CD8-positive, alpha-beta memory T cell (primary cell): ENCODE measurements around the gene COQ7. TPM values are rescaled to one million over a fixed set of nuclear protein-coding genes. Genes with fewer than 3 reads are reported as not detected.

Experiments
- CTCF ChIA-PET: fragments of 350-600 bp; sonication (Branson Sonifier 250); formaldehyde crosslinking; loops from one replicate; lab custom pipeline; 2021; ENCODE audit warnings: antibody characterized with exemption; lab: Charles Lee
- POLR2A ChIA-PET: fragments of 350-600 bp; sonication (Branson Sonifier 250); formaldehyde crosslinking; loops from one replicate; lab custom pipeline; 2021; ENCODE audit warnings: antibody characterized with exemption; lab: Charles Lee
- DNase-seq, 5 donors: peaks; one replicate each; pipeline versions ENCODE4 v3.0.0 to v3.0.0-alpha.2; 2020 to 2022; ENCODE audit warnings: mixed read lengths in 1 of 5
- H3K27ac ChIP-seq: one replicate; pipeline ENCODE4 v1.7.0; 2013; ENCODE audit warnings: low read depth, mild to moderate bottlenecking, low read length, moderate library complexity
- H3K27me3 ChIP-seq: 2 replicates; pipeline ENCODE4 v1.7.0; 2013; ENCODE audit warnings: low read length, mild to moderate bottlenecking; ENCODE audit not compliant: insufficient read depth, poor library complexity, severe bottlenecking
- H3K36me3 ChIP-seq: 2 replicates; pipeline ENCODE4 v1.7.0; 2013; ENCODE audit warnings: mild to moderate bottlenecking, low read length, moderate library complexity; ENCODE audit not compliant: insufficient read depth
- H3K4me1 ChIP-seq: 2 replicates; pipeline ENCODE4 v1.7.0; 2013; ENCODE audit warnings: mild to moderate bottlenecking, low read length, moderate library complexity; ENCODE audit not compliant: insufficient read depth
- H3K4me3 ChIP-seq: 2 replicates; pipeline ENCODE4 v1.7.0; 2013; ENCODE audit warnings: mild to moderate bottlenecking, low read length
- H3K9me3 ChIP-seq: 2 replicates; pipeline ENCODE4 v1.7.0; 2013; ENCODE audit warnings: mild to moderate bottlenecking, low read length
- H3K27ac Mint-ChIP-seq, 8 donors: one replicate each; pipeline ENCODE4 v1.8.0; 2020 to 2021; ENCODE audit warnings: mixed read lengths in 8 of 8, mild to moderate bottlenecking in 6 of 8, inconsistent platforms in 3 of 8, moderate library complexity in 3 of 8
- H3K27me3 Mint-ChIP-seq, 2 donors: one replicate each; pipeline ENCODE4 v1.8.0; 2020 to 2021; ENCODE audit warnings: mixed read lengths in 2 of 2, mild to moderate bottlenecking in 1 of 2, moderate library complexity in 1 of 2
- H3K36me3 Mint-ChIP-seq, 3 donors: one replicate each; pipeline ENCODE4 v1.8.0; 2020 to 2021; ENCODE audit warnings: mixed read lengths in 3 of 3, inconsistent platforms in 1 of 3, mild to moderate bottlenecking in 1 of 3
- H3K4me1 Mint-ChIP-seq, 3 donors: one replicate each; pipeline ENCODE4 v1.8.0; 2020 to 2021; ENCODE audit warnings: mixed read lengths in 3 of 3, inconsistent platforms in 1 of 3, mild to moderate bottlenecking in 1 of 3
- H3K4me3 Mint-ChIP-seq, 7 donors: one replicate each; pipeline ENCODE4 v1.8.0; 2020 to 2021; ENCODE audit warnings: mixed read lengths in 7 of 7, mild to moderate bottlenecking in 6 of 7, moderate library complexity in 4 of 7, inconsistent platforms in 2 of 7
- H3K9me3 Mint-ChIP-seq, 5 donors: one replicate each; pipeline ENCODE4 v1.8.0; 2020 to 2022; ENCODE audit warnings: mixed read lengths in 5 of 5, mild to moderate bottlenecking in 3 of 5, moderate library complexity in 2 of 5, inconsistent platforms in 1 of 5
- polyA plus RNA-seq: library from polyadenylated mRNA; unstranded; fragments of 300-500 nt; fragmentation: Illumina TruSeq; gene quantifications from one replicate; pipeline ENCODE4 v1.2.3, GENCODE V29; 2021
- total RNA-seq, 2 experiments: library from RNA; stranded (reverse); gene quantifications; one replicate each; pipeline ENCODE4 v1.2.3, GENCODE V29; 2021

Gene COQ7
- total and polyA plus RNA-seq, 3 experiments from 2014 or later = 13.2 to 22.4 (median 22.4) TPM

DNA sequence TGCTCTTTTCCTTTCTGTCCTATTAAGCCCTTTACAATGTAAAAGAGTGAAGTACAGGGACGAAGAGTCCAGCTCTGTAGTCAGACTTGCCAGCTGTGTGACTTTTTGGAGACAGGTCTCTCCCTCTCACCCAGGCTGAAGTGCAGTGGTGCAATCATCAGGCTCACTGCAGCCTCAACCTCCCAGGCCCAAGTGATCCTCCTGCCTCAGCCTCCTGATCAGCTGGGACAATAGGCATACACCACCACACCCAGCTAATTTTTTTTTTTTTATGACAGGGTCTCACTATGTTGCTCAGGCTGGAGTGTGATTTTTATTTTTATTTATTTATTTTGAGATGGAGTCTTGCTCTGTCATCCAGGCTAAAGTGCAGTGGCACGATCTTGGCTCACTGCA, 39.2 kb downstream of the COQ7 start:
- H3K27ac ChIP-seq = no peak overlapping the region
- H3K4me1 Mint-ChIP-seq = no peaks in the 10 kb centered on the region
- no peak overlapping the region for H3K27ac Mint-ChIP-seq
- no peaks in the 10 kb centered on the region for H3K36me3 Mint-ChIP-seq
- H3K4me3 ChIP-seq = no peak overlapping the region
- H3K27me3 Mint-ChIP-seq = peaks cover 5 to 19% of the 10 kb centered on the region in 2 donors
- H3K4me1 ChIP-seq = no peaks in the 10 kb centered on the region
- H3K27me3 ChIP-seq = no peaks in the 10 kb centered on the region
- POLR2A ChIA-PET = no interaction called here
- CTCF ChIA-PET = no interaction called here
- H3K36me3 ChIP-seq = no peaks in the 10 kb centered on the region
- no peaks in the 10 kb centered on the region for H3K9me3 ChIP-seq
- H3K4me3 Mint-ChIP-seq = no peak overlapping the region
- no peak for DNase-seq
- no peaks in the 10 kb centered on the region for H3K9me3 Mint-ChIP-seq

DNA sequence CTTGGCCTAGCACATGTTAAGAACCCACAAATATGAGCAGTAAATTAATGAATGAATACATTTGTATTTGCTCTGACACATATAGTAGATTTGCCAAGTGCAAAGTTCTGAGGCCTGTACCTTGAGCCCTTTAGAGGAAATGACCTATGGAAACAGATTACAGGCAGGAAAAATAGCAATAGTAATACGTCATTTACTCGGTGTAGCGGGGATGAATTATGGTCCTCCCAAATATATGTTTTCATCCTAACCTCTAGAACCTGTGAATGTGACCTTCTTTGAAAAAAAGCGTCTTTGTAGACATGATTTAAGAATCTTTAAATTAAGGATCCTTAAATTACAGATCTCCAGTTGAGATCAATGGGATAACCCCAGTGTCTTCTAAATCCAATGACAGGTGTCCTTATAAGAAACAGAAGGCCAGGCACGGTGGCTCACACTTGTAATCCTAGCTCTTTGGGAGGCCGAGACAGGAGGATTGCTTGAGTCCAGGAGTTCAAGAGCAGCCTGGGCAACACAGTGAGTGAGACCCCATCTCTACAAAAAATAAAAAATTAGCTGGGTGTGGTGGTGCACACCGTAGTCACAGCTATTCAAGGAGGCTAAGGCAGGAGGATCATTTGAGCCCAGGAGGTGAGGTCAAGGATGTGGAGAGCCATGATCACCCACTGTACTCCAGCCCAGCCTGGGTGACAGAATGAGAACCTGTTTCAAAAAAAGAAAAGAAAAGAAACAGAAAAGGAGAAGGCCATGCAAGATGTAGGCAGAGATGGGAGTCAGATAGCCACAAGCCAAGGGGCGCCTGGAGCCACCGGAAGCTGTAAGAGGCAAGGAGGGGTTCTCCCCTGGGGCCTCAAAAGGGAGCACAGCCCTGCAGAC, 41.2 kb downstream of the COQ7 start:
- Mint-ChIP-seq H3K27me3 (peaks cover 5 to 35% of the 10 kb centered on the region in 2 donors), H3K27ac (no peak overlapping the region), H3K36me3 (no peaks in the 10 kb centered on the region), H3K4me3 (no peak overlapping the region), H3K4me1 (peaks cover 0 to 4% (median 1%) of the 10 kb centered on the region in 3 donors), H3K9me3 (no peaks in the 10 kb centered on the region)
- ChIA-PET POLR2A (no interaction called here), CTCF (interaction anchor here (1.1 kb wide), 1 partner anchor 23 kb away, joined by 3 read pairs; no protein-coding TSS in a partner anchor)
- H3K36me3 ChIP-seq = no peaks in the 10 kb centered on the region
- no peak overlapping the region for H3K4me3 ChIP-seq
- H3K9me3 ChIP-seq = no peaks in the 10 kb centered on the region
- no peaks in the 10 kb centered on the region for H3K4me1 ChIP-seq
- DNase-seq = no peak
- no peak overlapping the region for H3K27ac ChIP-seq
- no peaks in the 10 kb centered on the region for H3K27me3 ChIP-seq

DNA sequence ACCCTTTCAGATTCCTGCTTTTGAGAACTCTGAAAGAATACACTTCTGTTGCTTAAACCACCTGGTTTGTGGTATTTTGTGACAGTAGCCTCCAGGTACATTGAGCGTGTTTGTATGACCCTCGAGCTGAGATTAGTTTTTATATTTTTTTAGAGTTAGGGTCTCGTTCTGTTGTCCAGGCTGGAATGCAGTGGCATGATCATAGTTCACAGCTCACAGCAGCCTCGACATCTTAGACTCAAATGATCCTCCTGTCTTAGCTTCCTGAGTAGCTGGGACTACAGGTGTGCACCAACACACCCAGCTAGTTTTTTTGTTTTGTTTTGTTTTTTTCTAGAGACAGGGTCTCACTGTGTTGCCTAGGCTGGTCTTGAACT, 41.9 kb downstream of the COQ7 start:
- Mint-ChIP-seq H3K4me1 (peaks cover 0 to 4% (median 1%) of the 10 kb centered on the region in 3 donors), H3K27ac (no peak overlapping the region), H3K27me3 (peaks cover 5 to 35% of the 10 kb centered on the region in 2 donors), H3K36me3 (no peaks in the 10 kb centered on the region), H3K9me3 (no peaks in the 10 kb centered on the region), H3K4me3 (no peak overlapping the region)
- POLR2A ChIA-PET = no interaction called here
- no peak for DNase-seq
- no peaks in the 10 kb centered on the region for H3K9me3 ChIP-seq
- H3K27ac ChIP-seq = no peak overlapping the region
- CTCF ChIA-PET = no interaction called here
- H3K4me1 ChIP-seq = no peaks in the 10 kb centered on the region
- H3K4me3 ChIP-seq = no peak overlapping the region
- H3K27me3 ChIP-seq = no peaks in the 10 kb centered on the region
- H3K36me3 ChIP-seq = no peaks in the 10 kb centered on the region

DNA sequence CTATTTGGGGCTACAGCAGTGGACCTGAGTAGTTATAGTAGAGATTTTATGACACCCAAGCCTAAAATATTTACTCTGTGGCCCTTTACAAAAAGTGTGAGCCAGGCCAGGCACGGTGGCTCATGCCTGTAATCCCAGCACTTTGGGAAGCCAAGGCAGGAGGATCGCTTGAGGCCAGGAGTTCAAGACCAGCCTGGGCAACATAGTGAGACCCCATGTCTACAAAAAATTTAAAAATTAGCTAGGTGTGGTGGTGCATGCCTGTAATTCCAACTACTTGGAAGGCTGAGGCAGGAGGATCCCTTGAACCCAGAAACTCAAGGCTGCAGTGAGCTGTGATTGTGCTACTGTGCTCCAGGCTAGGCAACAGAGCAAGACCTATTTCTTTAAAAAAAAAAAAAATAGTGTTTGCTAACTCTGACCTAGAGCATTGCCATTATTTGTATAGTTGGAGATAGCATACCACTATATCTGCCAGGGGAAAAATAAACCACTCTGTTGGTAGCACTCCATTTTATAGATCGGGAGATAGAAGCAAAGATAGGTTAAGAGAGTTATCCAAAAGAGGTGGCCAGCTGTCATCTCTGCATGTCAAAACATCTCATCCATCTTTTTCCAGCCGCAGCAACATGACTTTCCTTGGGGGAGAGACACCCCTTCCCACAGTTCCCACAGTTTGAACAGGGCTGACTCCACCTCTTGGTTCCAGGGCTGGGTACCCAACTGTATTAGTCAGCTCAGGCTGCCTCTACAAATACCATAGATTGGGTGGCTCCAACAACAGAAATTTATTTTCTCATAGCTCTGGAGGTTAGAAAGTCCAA, 43.3 kb downstream of the COQ7 start:
- H3K4me3 Mint-ChIP-seq = no peak overlapping the region
- CTCF ChIA-PET = no interaction called here
- Histone ChIP-seq H3K4me1 (no peaks in the 10 kb centered on the region), H3K27me3 (no peaks in the 10 kb centered on the region), H3K9me3 (no peaks in the 10 kb centered on the region), H3K27ac (no peak overlapping the region), H3K36me3 (no peaks in the 10 kb centered on the region), H3K4me3 (no peak overlapping the region)
- H3K36me3 Mint-ChIP-seq = no peaks in the 10 kb centered on the region
- peak overlapping the region in 1 of 8 donors; percentile 50 for H3K27ac Mint-ChIP-seq
- no peak for DNase-seq
- peaks cover 5 to 35% of the 10 kb centered on the region in 2 donors for H3K27me3 Mint-ChIP-seq
- POLR2A ChIA-PET = no interaction called here
- peaks cover 0 to 4% (median 1%) of the 10 kb centered on the region in 3 donors for H3K4me1 Mint-ChIP-seq
- no peaks in the 10 kb centered on the region for H3K9me3 Mint-ChIP-seq

DNA sequence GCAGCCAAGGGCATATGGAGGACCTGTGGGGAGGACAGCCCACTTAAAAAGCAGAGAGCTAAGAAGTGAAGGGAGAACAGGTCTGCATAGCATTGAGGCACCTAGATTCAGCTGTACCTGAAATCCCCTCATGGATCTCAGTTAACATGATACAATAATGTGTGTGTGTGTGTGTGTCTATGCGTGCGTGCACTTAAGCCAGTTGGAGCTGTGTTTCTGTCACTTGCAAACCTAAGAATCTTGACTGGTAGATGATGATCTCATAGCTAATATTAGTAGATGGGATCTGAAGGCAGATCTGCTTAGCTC, 44.6 kb downstream of the COQ7 start:
- peaks cover 2 to 12% (median 7%) of the 10 kb centered on the region in 3 donors for H3K4me1 Mint-ChIP-seq
- H3K4me3 Mint-ChIP-seq = no peak overlapping the region
- Histone ChIP-seq H3K27me3 (no peaks in the 10 kb centered on the region), H3K4me1 (no peaks in the 10 kb centered on the region), H3K4me3 (no peak overlapping the region), H3K9me3 (no peaks in the 10 kb centered on the region), H3K27ac (no peak overlapping the region), H3K36me3 (no peaks in the 10 kb centered on the region)
- H3K27ac Mint-ChIP-seq = no peak overlapping the region
- H3K27me3 Mint-ChIP-seq = peaks cover 5 to 40% of the 10 kb centered on the region in 2 donors
- no peaks in the 10 kb centered on the region for H3K9me3 Mint-ChIP-seq
- DNase-seq = no peak
- no peaks in the 10 kb centered on the region for H3K36me3 Mint-ChIP-seq
- ChIA-PET CTCF (no interaction called here), POLR2A (no interaction called here)

DNA sequence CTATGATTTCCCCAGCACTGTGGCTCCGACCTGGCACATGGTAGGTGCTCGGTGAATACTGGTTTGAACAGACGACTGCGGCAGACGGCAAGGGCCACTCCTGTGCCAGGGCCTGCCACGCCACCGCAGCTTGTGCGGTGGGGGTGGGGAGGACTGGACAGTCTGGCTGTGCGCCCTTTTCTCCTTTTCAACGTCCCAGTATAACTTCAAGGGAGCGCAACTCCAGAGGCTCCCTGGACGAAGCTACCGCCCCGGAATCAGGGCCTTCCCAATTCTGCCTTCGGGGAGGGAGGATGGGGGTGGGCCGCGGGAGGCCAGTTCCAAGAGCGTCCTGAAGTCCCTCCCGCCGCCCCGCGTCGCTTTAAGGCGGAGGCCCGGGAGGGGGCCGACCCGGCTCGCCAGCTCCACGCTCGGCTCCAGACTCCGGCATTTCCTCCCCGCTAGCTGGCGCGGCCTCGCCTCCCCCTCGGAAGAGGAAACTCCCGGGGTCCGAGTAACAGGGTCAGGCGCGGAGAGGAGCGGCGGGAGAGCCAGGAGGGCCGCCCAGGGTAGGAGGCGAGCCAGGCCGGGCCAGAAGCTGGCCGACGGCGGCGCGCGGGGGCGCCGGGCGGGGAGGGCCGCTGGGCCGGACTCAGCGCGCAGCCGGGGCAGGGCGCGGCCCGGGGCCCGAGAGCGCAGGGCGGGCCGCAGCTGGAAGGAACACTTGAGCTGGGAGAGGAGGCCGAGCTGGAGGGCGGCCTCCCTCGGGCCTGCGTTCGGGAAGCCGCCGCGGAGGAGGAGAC, 46.4 kb downstream of the COQ7 start, which contains the start of gene ITPRIPL2:
Gene ITPRIPL2 (plus strand): TSS at position 388 of the 782 bp plus-strand sequence. CDS start 498 bp downstream, outside the sequence.
- H3K9me3 Mint-ChIP-seq = no peaks in the 10 kb centered on the region
- DNase-seq = no peak

DNA sequence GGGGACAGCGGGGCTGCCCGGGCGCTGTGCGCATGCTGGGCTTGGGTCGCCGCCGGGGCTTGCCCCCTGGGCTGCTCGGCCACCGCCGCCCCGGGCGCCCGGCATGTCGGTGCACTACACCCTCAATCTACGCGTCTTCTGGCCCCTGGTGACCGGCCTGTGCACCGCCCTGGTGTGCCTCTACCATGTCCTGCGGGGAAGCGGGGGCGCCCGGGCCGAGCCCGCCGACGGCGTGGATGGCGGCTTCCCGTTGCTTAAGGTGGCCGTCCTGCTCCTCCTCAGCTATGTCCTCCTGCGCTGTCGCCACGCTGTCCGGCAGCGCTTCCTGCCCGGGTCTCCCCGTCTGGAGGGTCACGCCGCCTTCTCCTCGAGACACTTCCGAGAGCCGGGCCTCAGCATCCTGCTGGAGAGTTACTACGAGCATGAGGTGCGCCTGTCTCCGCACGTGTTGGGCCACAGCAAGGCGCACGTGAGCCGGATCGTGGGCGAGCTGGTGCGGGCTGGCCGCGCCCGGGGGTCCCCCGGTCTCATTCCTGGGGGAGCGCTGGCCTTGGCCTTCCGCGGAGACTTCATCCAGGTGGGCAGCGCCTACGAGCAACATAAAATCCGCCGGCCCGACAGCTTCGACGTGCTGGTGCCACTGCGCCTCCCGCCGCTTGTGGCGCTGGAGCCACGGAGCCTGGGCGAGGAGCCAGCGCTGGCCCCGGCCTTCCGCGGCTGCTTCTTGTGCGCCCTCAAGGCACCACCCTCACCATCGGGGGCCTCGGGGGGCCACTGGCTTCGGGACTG, 47.1 kb downstream of the COQ7 start:
- peak overlapping the region in 4 of 7 donors; percentile 54 to 82 (median 64) for H3K4me3 Mint-ChIP-seq
- Histone ChIP-seq H3K4me1 (no peaks in the 10 kb centered on the region), H3K27me3 (no peaks in the 10 kb centered on the region), H3K4me3 (no peak overlapping the region), H3K36me3 (no peaks in the 10 kb centered on the region), H3K9me3 (no peaks in the 10 kb centered on the region), H3K27ac (no peak overlapping the region)
- no peaks in the 10 kb centered on the region for H3K36me3 Mint-ChIP-seq
- no peaks in the 10 kb centered on the region for H3K9me3 Mint-ChIP-seq
- peak overlapping the region in 1 of 8 donors; percentile 75 for H3K27ac Mint-ChIP-seq
- H3K27me3 Mint-ChIP-seq = peaks cover 9 to 40% of the 10 kb centered on the region in 2 donors
- H3K4me1 Mint-ChIP-seq = peaks cover 17 to 29% (median 26%) of the 10 kb centered on the region in 3 donors
- no peak for DNase-seq
- ChIA-PET CTCF (no interaction called here), POLR2A (no interaction called here)

More for the DNA sequence above, 46.4 kb downstream of the COQ7 start, which contains the start of gene ITPRIPL2:
- peak within 1 kb of the TSS in 2 of 8 donors; percentile 22 to 75 for H3K27ac Mint-ChIP-seq
- H3K4me1 Mint-ChIP-seq = peaks cover 12 to 21% (median 18%) of the 10 kb centered on the region in 3 donors
- ChIA-PET POLR2A (no interaction called here), CTCF (no interaction called here)
- no peaks in the 10 kb centered on the region for H3K36me3 Mint-ChIP-seq
- Histone ChIP-seq H3K27ac (no peak within 1 kb of the TSS), H3K4me3 (no peak within 1 kb of the TSS), H3K9me3 (no peaks in the 10 kb centered on the region), H3K4me1 (no peaks in the 10 kb centered on the region), H3K27me3 (no peaks in the 10 kb centered on the region), H3K36me3 (no peaks in the 10 kb centered on the region)
- H3K4me3 Mint-ChIP-seq = peak within 1 kb of the TSS in 6 of 7 donors; percentile 50 to 82 (median 64)
- peaks cover 6 to 38% of the 10 kb centered on the region in 2 donors for H3K27me3 Mint-ChIP-seq
